Activated B cell treated with CpG ODN at 0.5 μM for 24 hours (primary cell): Measurements from ENCODE around the gene OR5C1. TPM values are rescaled to one million over a fixed set of nuclear protein-coding genes. Genes with fewer than 3 reads are reported as not detected.

Experiments used
- ATAC-seq: fragments of 200-7000 bp; cut with Tn5 transposase; one replicate; pipeline ENCODE4 v1.10.0; 2021; ENCODE audit warnings: low read depth, mild to moderate bottlenecking, moderate library complexity
- CTCF ChIA-PET: fragments of 350-600 bp; sonication (Branson Sonifier 250); formaldehyde crosslinking; loops from one replicate; lab custom pipeline; 2021; ENCODE audit warnings: antibody characterized with exemption; lab: Charles Lee
- POLR2A ChIA-PET: fragments of 350-600 bp; sonication (Branson Sonifier 250); formaldehyde crosslinking; loops from one replicate; lab custom pipeline; 2021; ENCODE audit warnings: antibody characterized with exemption; lab: Charles Lee
- DNase-seq: peaks from one replicate; pipeline ENCODE4 v3.0.0; 2022
- H3K27ac Mint-ChIP-seq: one replicate; pipeline ENCODE4 v1.8.0; 2020; ENCODE audit warnings: mixed read lengths
- H3K27me3 Mint-ChIP-seq: one replicate; pipeline ENCODE4 v1.8.0; 2021; ENCODE audit warnings: mixed read lengths
- H3K36me3 Mint-ChIP-seq: one replicate; pipeline ENCODE4 v1.8.0; 2021; ENCODE audit warnings: low read depth, mixed read lengths
- H3K4me1 Mint-ChIP-seq: one replicate; pipeline ENCODE4 v1.8.0; 2021; ENCODE audit warnings: mixed read lengths
- H3K4me3 Mint-ChIP-seq: one replicate; pipeline ENCODE4 v1.8.0; 2020; ENCODE audit warnings: mild to moderate bottlenecking, mixed read lengths
- H3K9me3 Mint-ChIP-seq: one replicate; pipeline ENCODE4 v1.8.0; 2020; ENCODE audit warnings: mixed read lengths
- intact Hi-C: fragments of 100-400 bp; cut with micrococcal nuclease; formaldehyde crosslinking; loops from one replicate; pipeline ENCODE4 v1.15.1; 2024
- total RNA-seq: library from RNA; stranded (reverse); gene quantifications from 2 replicates; pipeline ENCODE4 v1.2.3, GENCODE V29; 2022
- TF ChIP-seq, protein P1 (sequence below): fragments of 200-600 bp; IDR thresholded peaks from one replicate; pipeline ENCODE4 v1.8.0; 2022; ENCODE audit warnings: antibody characterized with exemption, mild to moderate bottlenecking

Gene OR5C1
- total RNA-seq, result not detected in 2 replicates

GRCh38 chr9:122788831-122789230 lies at the start of gene OR5C1:
TSS of gene OR5C1 (plus strand) at chr9:122788933. CDS start at chr9:122788933, 0 bp downstream.
- Mint-ChIP-seq H3K36me3 (no peaks in the 10 kb centered on the region), H3K27me3 (no peaks in the 10 kb centered on the region), H3K9me3 (no peaks in the 10 kb centered on the region), H3K27ac (no peak within 1 kb of the TSS), H3K4me3 (no peak within 1 kb of the TSS), H3K4me1 (no peaks in the 10 kb centered on the region)
- TF ChIP-seq, protein P1, sequence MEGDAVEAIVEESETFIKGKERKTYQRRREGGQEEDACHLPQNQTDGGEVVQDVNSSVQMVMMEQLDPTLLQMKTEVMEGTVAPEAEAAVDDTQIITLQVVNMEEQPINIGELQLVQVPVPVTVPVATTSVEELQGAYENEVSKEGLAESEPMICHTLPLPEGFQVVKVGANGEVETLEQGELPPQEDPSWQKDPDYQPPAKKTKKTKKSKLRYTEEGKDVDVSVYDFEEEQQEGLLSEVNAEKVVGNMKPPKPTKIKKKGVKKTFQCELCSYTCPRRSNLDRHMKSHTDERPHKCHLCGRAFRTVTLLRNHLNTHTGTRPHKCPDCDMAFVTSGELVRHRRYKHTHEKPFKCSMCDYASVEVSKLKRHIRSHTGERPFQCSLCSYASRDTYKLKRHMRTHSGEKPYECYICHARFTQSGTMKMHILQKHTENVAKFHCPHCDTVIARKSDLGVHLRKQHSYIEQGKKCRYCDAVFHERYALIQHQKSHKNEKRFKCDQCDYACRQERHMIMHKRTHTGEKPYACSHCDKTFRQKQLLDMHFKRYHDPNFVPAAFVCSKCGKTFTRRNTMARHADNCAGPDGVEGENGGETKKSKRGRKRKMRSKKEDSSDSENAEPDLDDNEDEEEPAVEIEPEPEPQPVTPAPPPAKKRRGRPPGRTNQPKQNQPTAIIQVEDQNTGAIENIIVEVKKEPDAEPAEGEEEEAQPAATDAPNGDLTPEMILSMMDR, result no peak
- intact Hi-C loops, result no loop called here
- no peak for DNase-seq
- CTCF ChIA-PET, result no interaction called here
- POLR2A ChIA-PET, result no interaction called here
- no peak for ATAC-seq

GRCh38 chr9:122742003-122742402 lies 46.7 kb upstream of the OR5C1 start, which contains the start of gene OR1L6:
TSS of gene OR1L6 (plus strand) at chr9:122742303. CDS start at chr9:122749848, 7,545 bp downstream.
- Mint-ChIP-seq H3K27me3 (peaks cover 5% of the 10 kb centered on the region), H3K4me1 (no peaks in the 10 kb centered on the region), H3K36me3 (no peaks in the 10 kb centered on the region), H3K9me3 (peaks cover 22% of the 10 kb centered on the region), H3K4me3 (no peak within 1 kb of the TSS), H3K27ac (no peak within 1 kb of the TSS)
- ATAC-seq (no peak), DNase-seq (no peak)
- TF ChIP-seq, protein P1, result no peak
- ChIA-PET POLR2A (no interaction called here), CTCF (no interaction called here)
- intact Hi-C loops, result no loop called here

DNA sequence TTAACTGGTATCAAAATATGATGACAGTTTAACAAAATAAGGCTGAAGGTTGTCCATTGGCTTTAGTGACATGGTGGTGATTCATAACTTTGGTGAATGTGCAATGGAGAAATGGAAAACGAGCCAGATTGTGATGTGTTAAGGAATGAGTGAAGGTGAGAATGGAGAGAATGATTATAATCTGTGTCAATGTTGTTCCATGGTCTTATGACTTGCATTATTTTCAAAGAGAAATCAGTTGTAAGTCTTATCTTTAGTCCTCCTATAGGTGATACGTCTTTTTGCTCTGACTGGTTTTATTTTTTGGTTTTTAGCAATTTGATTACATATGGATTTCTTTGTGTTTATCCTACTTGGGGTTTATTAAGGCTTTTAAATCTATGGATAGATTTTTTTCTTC lies 33.9 kb upstream of the OR5C1 start:
- peaks cover 2% of the 10 kb centered on the region for H3K27me3 Mint-ChIP-seq
- H3K4me1 Mint-ChIP-seq, result no peaks in the 10 kb centered on the region
- no peak overlapping the region for H3K27ac Mint-ChIP-seq
- DNase-seq (no peak), ATAC-seq (no peak)
- ChIA-PET POLR2A (no interaction called here), CTCF (no interaction called here)
- H3K36me3 Mint-ChIP-seq, result no peaks in the 10 kb centered on the region
- TF ChIP-seq, protein P1, result no peak
- intact Hi-C loops, result no loop called here
- no peak overlapping the region for H3K4me3 Mint-ChIP-seq
- peaks cover 18% of the 10 kb centered on the region for H3K9me3 Mint-ChIP-seq

GRCh38 chr9:122767817-122768216 lies 20.9 kb upstream of the OR5C1 start:
- H3K36me3 Mint-ChIP-seq, result no peaks in the 10 kb centered on the region
- ChIA-PET CTCF (no interaction called here), POLR2A (no interaction called here)
- TF ChIP-seq, protein P1, result no peak
- ATAC-seq, result no peak
- H3K9me3 Mint-ChIP-seq, result peaks cover 23% of the 10 kb centered on the region
- H3K27me3 Mint-ChIP-seq, result peaks cover 7% of the 10 kb centered on the region
- no peak overlapping the region for H3K27ac Mint-ChIP-seq
- H3K4me3 Mint-ChIP-seq, result no peak overlapping the region
- no peaks in the 10 kb centered on the region for H3K4me1 Mint-ChIP-seq
- intact Hi-C loops, result no loop called here
- no peak for DNase-seq

- peaks cover 9% of the 10 kb centered on the region for H3K9me3 Mint-ChIP-seq
- no peak for ATAC-seq
- ChIA-PET CTCF (no interaction called here), POLR2A (no interaction called here)
- H3K27ac Mint-ChIP-seq, result no peak overlapping the region
- no peaks in the 10 kb centered on the region for H3K27me3 Mint-ChIP-seq
- intact Hi-C loops, result no loop called here
- TF ChIP-seq, protein P1, result no peak
- H3K36me3 Mint-ChIP-seq, result peaks cover 2% of the 10 kb centered on the region
- no peak for DNase-seq
- H3K4me1 Mint-ChIP-seq, result no peaks in the 10 kb centered on the region
- H3K4me3 Mint-ChIP-seq, result no peak overlapping the region
Observed at GRCh38 chr9:122777052-122777451, 11.7 kb upstream of the OR5C1 start.
